ENCODE measurements around the gene PSTPIP1. TPM values are rescaled to one million over a fixed set of nuclear protein-coding genes. Genes with fewer than 3 reads are reported as not detected.

PSTPIP1 gene
- polyA plus RNA-seq, 1 donor from 2014 or later: not detected

DNA sequence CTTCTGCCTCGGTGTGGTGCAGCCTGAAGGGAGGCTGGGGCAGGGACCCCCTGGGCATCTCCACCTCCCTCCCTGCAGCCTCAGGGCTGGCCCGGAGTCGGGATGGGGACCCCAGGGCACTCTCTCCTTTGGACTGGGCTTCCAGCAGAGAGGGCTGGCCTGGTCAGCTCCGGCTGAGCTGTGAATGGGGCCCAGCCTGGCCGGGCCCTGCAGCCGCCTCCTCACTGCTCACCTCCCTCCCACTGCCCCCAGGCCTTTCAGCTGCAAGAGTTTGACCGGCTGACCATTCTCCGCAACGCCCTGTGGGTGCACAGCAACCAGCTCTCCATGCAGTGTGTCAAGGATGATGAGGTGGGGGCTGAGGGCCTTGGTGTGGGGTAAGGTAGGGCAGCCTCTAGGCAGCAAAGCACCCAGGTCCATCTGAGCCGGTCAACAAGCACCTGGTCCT lies 36.0 kb downstream of the PSTPIP1 start:
- no peaks in the 10 kb centered on the region for H3F3A ChIP-seq (ENCODE audit: insufficient read depth, low read length, poor library complexity, severe bottlenecking)
- no peak overlapping the region for H2AFZ ChIP-seq (ENCODE audit: low read depth, low read length)
- TF ChIP-seq TAF1 (IDR thresholded peaks at IDR 0.05; ENCODE audit: low read depth) (no peak), SMC3 (conservative IDR thresholded peaks at IDR 0.05; ENCODE audit: poor library complexity) (no peak), RAD21 (conservative IDR thresholded peaks at IDR 0.05) (no peak), POLR2AphosphoS5 (IDR thresholded peaks at IDR 0.05) (no peak), EZH2 (IDR thresholded peaks at IDR 0.05; ENCODE audit: borderline replicate concordance, insufficient read depth, low read length, poor library complexity, severe bottlenecking) (no peak), EP300 (conservative IDR thresholded peaks at IDR 0.05; ENCODE audit: poor library complexity, severe bottlenecking) (no peak), MXI1 (conservative IDR thresholded peaks at IDR 0.05; ENCODE audit: poor library complexity, severe bottlenecking) (no peak)
- TF ChIP-seq, protein P1, sequence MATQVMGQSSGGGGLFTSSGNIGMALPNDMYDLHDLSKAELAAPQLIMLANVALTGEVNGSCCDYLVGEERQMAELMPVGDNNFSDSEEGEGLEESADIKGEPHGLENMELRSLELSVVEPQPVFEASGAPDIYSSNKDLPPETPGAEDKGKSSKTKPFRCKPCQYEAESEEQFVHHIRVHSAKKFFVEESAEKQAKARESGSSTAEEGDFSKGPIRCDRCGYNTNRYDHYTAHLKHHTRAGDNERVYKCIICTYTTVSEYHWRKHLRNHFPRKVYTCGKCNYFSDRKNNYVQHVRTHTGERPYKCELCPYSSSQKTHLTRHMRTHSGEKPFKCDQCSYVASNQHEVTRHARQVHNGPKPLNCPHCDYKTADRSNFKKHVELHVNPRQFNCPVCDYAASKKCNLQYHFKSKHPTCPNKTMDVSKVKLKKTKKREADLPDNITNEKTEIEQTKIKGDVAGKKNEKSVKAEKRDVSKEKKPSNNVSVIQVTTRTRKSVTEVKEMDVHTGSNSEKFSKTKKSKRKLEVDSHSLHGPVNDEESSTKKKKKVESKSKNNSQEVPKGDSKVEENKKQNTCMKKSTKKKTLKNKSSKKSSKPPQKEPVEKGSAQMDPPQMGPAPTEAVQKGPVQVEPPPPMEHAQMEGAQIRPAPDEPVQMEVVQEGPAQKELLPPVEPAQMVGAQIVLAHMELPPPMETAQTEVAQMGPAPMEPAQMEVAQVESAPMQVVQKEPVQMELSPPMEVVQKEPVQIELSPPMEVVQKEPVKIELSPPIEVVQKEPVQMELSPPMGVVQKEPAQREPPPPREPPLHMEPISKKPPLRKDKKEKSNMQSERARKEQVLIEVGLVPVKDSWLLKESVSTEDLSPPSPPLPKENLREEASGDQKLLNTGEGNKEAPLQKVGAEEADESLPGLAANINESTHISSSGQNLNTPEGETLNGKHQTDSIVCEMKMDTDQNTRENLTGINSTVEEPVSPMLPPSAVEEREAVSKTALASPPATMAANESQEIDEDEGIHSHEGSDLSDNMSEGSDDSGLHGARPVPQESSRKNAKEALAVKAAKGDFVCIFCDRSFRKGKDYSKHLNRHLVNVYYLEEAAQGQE (IDR thresholded peaks at IDR 0.05; ENCODE audit: borderline replicate concordance): no peak
- TF ChIP-seq, protein P2, sequence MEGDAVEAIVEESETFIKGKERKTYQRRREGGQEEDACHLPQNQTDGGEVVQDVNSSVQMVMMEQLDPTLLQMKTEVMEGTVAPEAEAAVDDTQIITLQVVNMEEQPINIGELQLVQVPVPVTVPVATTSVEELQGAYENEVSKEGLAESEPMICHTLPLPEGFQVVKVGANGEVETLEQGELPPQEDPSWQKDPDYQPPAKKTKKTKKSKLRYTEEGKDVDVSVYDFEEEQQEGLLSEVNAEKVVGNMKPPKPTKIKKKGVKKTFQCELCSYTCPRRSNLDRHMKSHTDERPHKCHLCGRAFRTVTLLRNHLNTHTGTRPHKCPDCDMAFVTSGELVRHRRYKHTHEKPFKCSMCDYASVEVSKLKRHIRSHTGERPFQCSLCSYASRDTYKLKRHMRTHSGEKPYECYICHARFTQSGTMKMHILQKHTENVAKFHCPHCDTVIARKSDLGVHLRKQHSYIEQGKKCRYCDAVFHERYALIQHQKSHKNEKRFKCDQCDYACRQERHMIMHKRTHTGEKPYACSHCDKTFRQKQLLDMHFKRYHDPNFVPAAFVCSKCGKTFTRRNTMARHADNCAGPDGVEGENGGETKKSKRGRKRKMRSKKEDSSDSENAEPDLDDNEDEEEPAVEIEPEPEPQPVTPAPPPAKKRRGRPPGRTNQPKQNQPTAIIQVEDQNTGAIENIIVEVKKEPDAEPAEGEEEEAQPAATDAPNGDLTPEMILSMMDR (IDR thresholded peaks at IDR 0.05; ENCODE audit: poor library complexity, severe bottlenecking): no peak
- no peaks in the 10 kb centered on the region for H3K36me3 ChIP-seq (ENCODE audit: insufficient read depth, low read length)
- no peak overlapping the region for H3K9ac ChIP-seq (ENCODE audit: low read length)
- H3K27me3 ChIP-seq (ENCODE audit: insufficient read depth, low read depth, low read length): no peaks in the 10 kb centered on the region
- no peaks in the 10 kb centered on the region for H3K79me2 ChIP-seq (replicated peaks; ENCODE audit: insufficient read depth, low read length)
- no peaks in the 10 kb centered on the region for H3K9me3 ChIP-seq (ENCODE audit: low read length)
- no peak overlapping the region for H3K4me3 ChIP-seq (ENCODE audit: low read length)
- H3K4me2 ChIP-seq (ENCODE audit: low read length): no peak overlapping the region
- H4K20me1 ChIP-seq (ENCODE audit: insufficient read depth): no peaks in the 10 kb centered on the region
- no peaks in the 10 kb centered on the region for H3K9me2 ChIP-seq (ENCODE audit: insufficient read depth, low read length)
- H3K27ac ChIP-seq (ENCODE audit: low read length): no peak overlapping the region

DNA sequence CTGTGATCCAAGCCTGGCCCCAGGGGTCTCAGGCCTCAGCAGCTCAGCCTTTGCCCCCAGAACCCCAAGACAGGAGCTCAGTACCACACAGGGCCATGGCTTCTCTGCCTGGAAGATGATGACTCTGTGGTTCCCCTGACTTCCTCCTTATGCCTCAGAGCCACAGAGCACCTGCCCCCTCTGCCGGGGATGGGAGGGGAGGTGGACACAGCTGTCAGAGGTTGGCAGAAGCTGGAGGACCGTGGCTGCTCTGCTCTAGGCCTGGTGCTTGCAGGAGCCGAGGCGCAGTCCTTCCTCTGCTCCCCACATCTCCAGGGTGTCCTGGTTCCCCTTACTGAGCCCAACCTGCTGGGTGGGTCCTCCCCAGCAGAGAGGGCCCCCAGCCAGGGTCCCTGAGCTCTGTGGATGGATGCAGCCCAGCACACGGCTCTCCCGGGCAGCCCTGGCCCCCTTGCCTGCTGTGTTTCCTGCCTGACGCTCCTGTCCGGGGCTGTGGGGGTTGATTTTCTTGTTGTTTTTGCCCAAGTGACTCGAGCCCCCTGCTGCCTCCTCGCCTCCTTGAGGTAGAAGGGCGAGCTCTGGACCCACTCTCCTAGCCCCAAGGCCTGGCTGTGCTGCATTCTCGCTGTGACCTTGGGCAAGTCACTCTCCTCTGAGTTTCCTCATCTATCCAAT lies 36.6 kb downstream of the PSTPIP1 start:
- no peaks in the 10 kb centered on the region for H3K9me2 ChIP-seq (ENCODE audit: insufficient read depth, low read length)
- no peaks in the 10 kb centered on the region for H3F3A ChIP-seq (ENCODE audit: insufficient read depth, low read length, poor library complexity, severe bottlenecking)
- no peaks in the 10 kb centered on the region for H4K20me1 ChIP-seq (ENCODE audit: insufficient read depth)
- H3K79me2 ChIP-seq (replicated peaks; ENCODE audit: insufficient read depth, low read length): no peaks in the 10 kb centered on the region
- no peak overlapping the region for H3K27ac ChIP-seq (ENCODE audit: low read length)
- H3K4me2 ChIP-seq (ENCODE audit: low read length): no peak overlapping the region
- H3K36me3 ChIP-seq (ENCODE audit: insufficient read depth, low read length): no peaks in the 10 kb centered on the region
- H3K4me3 ChIP-seq (ENCODE audit: low read length): no peak overlapping the region
- H3K9ac ChIP-seq (ENCODE audit: low read length): no peak overlapping the region
- no peaks in the 10 kb centered on the region for H3K27me3 ChIP-seq (ENCODE audit: insufficient read depth, low read depth, low read length)
- H2AFZ ChIP-seq (ENCODE audit: low read depth, low read length): no peak overlapping the region
- no peak for TF ChIP-seq MXI1 (conservative IDR thresholded peaks at IDR 0.05; ENCODE audit: poor library complexity, severe bottlenecking)
- TF ChIP-seq TAF1 (IDR thresholded peaks at IDR 0.05; ENCODE audit: low read depth): no peak
- TF ChIP-seq, protein P1 (IDR thresholded peaks at IDR 0.05; ENCODE audit: borderline replicate concordance): no peak
- no peak for TF ChIP-seq RAD21 (conservative IDR thresholded peaks at IDR 0.05)
- no peak for TF ChIP-seq SMC3 (conservative IDR thresholded peaks at IDR 0.05; ENCODE audit: poor library complexity)
- TF ChIP-seq, protein P2 (IDR thresholded peaks at IDR 0.05; ENCODE audit: poor library complexity, severe bottlenecking): no peak
- TF ChIP-seq EP300 (conservative IDR thresholded peaks at IDR 0.05; ENCODE audit: poor library complexity, severe bottlenecking): no peak
- no peak for TF ChIP-seq EZH2 (IDR thresholded peaks at IDR 0.05; ENCODE audit: borderline replicate concordance, insufficient read depth, low read length, poor library complexity, severe bottlenecking)
- no peak for TF ChIP-seq POLR2AphosphoS5 (IDR thresholded peaks at IDR 0.05)
- no peaks in the 10 kb centered on the region for H3K9me3 ChIP-seq (ENCODE audit: low read length)

Measured in neural cell (in vitro differentiated cells).